Measurements from ENCODE around the gene RAPGEF5.

- no peak for TF ChIP-seq CTCF (IDR thresholded peaks at IDR 0.05; ENCODE audit: insufficient read depth, low read length)
- TF ChIP-seq GABPA (IDR thresholded peaks at IDR 0.05; ENCODE audit: low read depth): no peak
- no peak for TF ChIP-seq POLR2AphosphoS5 (IDR thresholded peaks at IDR 0.05; ENCODE audit: low read depth)
- TF ChIP-seq, protein P1, sequence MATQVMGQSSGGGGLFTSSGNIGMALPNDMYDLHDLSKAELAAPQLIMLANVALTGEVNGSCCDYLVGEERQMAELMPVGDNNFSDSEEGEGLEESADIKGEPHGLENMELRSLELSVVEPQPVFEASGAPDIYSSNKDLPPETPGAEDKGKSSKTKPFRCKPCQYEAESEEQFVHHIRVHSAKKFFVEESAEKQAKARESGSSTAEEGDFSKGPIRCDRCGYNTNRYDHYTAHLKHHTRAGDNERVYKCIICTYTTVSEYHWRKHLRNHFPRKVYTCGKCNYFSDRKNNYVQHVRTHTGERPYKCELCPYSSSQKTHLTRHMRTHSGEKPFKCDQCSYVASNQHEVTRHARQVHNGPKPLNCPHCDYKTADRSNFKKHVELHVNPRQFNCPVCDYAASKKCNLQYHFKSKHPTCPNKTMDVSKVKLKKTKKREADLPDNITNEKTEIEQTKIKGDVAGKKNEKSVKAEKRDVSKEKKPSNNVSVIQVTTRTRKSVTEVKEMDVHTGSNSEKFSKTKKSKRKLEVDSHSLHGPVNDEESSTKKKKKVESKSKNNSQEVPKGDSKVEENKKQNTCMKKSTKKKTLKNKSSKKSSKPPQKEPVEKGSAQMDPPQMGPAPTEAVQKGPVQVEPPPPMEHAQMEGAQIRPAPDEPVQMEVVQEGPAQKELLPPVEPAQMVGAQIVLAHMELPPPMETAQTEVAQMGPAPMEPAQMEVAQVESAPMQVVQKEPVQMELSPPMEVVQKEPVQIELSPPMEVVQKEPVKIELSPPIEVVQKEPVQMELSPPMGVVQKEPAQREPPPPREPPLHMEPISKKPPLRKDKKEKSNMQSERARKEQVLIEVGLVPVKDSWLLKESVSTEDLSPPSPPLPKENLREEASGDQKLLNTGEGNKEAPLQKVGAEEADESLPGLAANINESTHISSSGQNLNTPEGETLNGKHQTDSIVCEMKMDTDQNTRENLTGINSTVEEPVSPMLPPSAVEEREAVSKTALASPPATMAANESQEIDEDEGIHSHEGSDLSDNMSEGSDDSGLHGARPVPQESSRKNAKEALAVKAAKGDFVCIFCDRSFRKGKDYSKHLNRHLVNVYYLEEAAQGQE (IDR thresholded peaks at IDR 0.05; ENCODE audit: insufficient replicate concordance, low read depth): no peak
Measured at GRCh38 chr7:22110881-22111280, 246.1 kb downstream of the RAPGEF5 start.

Data from HL-60 (cell line).